ENCODE measurements around the gene MTFR1L.
"Not testable (repeated sequence)": the region's sequence is repeated elsewhere in the genome, so short reads cannot be mapped to it uniquely, and the experiment has no call there.

Gene MTFR1L

DNA sequence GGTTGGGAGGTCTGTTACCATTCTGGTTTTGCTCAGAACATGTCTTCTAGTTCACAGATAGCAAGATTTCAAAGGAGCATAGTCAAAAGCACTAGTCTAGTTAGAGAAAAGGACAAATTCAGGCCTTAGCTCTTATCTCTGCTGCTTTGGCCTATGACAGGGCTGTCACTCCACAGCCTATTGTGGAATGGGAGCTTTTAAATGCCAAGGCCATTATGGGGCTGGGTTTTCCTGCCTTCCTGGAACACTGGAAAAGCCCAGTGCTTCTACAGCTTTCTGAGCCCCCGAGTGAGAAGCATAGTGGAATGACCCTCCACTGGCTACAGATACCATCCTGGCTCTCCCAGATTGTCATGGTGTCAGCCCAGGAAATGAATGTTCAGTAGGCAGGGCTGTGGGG lies 9.3 kb downstream of the MTFR1L start:
- DNase-seq, result no peak

- DNase-seq, result no peak
Measured at GRCh38 chr1:25831569-25832196, 11.9 kb downstream of the MTFR1L start.

- DNase-seq, result no peak
Measured at GRCh38 chr1:25832336-25833037, 12.7 kb downstream of the MTFR1L start.

DNA sequence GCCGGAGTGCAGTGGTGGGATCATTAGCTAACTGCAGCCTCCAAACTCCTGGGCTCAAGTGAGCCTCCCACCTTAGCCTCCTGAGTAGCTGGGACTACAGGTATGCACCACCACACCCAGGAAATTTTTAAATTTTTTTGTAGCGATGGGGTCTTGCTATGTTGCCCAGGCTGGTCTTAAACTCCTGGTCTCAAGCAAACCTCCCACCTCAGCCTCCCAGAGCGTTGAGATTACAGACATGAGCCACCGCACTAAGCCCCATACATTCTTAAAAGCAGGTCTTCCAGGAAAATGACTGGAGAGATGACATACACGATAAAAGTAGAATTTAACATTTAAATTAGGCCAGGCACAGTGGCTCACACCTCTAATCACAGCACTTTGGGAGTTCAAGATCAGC lies 13.4 kb downstream of the MTFR1L start:
- no peak for DNase-seq

DNA sequence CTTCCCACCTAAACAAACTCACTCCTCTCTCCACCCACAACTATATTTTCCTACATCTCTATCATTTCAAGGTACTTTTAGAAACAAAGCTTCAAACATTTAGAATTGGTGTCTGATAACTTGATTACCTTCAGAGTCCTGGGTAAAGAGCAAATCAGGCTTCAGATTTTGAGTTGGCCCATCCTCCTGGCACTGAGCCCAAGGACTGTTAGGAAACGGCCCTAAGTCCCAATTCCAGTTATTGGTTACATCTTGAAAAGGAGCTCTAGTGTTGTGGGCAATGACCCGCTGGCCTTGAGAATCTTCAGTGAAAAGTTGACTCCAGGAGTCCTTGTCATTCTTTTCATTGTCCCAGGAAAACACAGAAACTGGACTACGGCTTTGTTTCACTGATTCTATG lies 15.1 kb downstream of the MTFR1L start:
- DNase-seq, result no peak

GRCh38 chr1:25836695-25837094 lies 16.9 kb downstream of the MTFR1L start:
- DNase-seq, result no peak

DNA sequence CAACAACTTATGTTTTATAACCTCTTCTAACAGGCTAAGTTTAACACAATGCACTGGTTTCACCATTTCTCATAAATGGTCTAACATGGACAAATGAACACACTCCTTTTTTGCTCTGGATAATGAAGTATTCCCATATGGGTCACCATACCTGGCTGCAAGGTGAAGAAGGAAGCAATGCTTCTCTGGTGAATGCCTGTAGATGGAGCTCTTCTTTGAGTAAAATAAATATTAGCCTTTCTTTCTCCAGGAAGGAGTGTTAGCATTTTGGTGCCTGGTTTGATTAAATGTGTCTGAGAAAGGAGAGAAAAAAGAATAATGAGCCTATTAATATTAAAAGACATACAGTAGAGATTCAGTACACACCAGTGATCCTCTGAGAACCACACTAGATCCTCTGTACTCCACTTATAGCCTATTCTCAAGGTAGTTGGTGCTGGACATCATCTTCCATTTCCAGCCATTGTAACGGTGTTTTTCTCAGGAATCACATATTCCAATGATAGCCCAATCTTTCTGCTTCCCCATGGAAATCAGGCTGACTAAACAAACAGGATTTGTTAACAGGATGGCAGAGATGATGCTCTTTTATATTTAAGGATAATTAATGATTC lies 17.6 kb downstream of the MTFR1L start:
- no peak for DNase-seq

DNA sequence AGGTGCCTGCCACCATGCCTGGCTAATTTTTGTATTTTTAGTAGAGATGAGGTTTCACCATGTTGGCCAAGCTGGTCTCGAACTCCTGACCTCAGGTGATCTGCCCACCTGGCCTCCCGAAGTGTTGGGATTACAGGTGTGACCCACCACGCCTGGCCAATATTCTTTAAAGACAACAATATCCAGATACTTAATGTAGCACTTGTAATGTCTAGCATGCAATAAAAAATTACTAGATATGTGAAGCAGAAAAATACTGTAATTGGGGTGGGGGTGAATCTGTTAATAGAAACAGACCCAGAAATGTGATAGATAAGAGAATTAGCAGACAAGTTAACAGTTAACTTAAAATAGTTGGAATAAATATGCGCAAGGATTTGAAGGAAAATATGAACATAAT lies 20.1 kb downstream of the MTFR1L start:
- not testable (repeated sequence) for DNase-seq

- no peak for DNase-seq
Measured at GRCh38 chr1:25843483-25843882, 23.7 kb downstream of the MTFR1L start.

DNA sequence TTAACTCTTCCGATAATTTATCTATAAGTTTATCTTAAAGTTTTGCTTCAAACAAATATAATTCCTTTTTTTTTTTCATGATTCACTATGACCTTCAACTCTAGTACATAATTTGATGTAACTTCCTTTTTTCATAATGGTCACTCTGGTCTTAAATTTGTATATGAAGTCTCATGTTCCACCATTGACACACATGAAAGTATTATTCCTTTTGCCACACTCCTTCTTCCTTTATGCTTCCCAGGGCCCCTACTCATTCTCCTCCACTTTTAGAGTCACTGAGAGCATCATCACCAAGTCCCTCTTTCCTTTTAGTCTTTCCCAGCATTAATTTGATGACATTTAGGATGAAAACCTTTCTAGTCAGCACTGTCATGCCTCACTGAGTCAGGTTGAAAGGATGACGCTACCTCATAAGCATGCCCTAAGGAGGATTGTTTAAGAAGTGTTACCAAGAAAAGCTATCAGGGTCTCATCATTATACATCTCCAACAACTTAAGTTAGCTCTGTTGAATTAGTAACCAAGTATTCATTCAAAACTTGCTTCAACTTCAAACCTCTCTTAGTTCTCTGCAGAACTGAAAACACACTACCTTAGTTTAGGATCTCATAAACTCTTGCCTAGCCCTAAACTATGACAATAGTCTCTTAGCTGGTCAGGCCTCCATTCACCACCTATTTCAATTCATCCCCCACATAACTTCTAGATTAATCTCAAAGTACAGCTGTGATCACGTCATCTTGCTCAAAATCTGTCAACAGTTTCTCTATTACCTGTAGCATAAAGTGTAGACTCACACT lies 25.0 kb downstream of the MTFR1L start:
- peak; percentile 75 for DNase-seq

DNA sequence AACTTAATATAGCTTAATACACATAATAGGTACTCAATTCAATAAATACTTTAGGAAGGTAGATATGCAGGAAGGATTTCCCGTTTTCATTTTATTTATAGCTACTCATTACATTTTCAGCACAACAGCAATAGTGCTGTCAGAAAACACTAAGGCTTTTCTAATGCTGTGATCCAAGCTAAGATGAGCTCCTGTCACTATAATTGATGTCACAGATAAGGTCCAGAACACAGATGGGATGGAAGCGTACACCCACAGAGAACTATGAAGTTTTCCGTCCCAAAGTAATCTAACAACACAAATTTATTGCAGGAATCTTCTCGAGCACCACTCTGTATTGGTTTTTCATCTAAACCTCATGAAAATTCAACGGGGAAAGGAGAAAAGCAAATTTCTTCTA lies 25.9 kb downstream of the MTFR1L start:
- no peak for DNase-seq

- DNase-seq, result no peak
Measured at GRCh38 chr1:25847929-25848328, 28.2 kb downstream of the MTFR1L start.

- no peak for DNase-seq
Measured at GRCh38 chr1:25848531-25848930, 28.8 kb downstream of the MTFR1L start.

- DNase-seq, result no peak
Measured at GRCh38 chr1:25854554-25854953, 34.8 kb downstream of the MTFR1L start.

GRCh38 chr1:25856856-25857255 lies 37.1 kb downstream of the MTFR1L start:
- no peak for DNase-seq

GRCh38 chr1:25858494-25858893 lies 38.7 kb downstream of the MTFR1L start:
- no peak for DNase-seq

DNA sequence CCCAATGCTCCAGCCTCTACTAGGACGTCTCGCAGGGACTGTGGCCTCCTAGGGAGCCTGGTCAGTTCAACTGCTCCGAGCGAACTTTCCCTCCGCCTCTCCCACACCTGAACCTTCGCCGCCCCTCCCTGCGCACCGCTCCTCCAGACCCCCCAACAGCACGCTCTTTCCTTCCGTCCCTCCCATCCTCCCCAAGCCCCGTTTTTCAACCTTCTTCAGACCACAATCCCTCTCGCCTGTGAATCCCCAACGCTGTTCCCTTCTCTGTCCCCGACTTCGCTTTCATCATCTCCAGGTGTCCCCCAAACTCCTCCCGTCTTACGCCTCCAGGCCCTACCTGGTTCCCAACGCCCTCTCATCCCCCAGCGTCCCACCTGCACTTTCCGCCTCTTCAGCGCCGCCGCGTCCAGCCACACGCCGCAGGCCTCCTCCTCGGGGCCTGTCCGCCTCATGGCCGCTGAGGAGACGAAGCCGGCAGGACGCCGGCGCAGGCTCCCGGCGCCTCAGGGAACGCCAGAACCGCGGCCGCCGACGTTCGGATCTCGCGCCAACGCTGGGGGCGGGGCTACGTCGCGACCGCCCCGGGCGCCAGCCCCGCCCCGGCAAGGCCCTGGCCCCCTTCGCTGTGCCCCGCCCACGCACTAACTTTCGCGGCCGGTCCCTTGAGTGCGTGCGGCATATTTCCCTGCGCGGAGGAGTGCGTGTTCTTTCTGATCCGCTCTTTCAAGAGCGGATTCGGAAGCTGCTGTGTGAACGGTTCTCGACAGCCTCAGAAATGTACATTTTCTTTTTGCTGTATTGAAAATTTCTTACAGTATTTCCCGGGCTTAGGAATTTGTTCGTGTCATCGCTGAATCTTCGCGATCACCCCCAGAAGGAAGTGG lies 39.4 kb downstream of the MTFR1L start, which contains the start of gene AUNIP:
TSS of gene AUNIP (minus strand) at position 552 of the 884 bp plus-strand sequence. CDS start at position 452, 100 bp downstream.
- peak; percentile 98 for DNase-seq

DNA sequence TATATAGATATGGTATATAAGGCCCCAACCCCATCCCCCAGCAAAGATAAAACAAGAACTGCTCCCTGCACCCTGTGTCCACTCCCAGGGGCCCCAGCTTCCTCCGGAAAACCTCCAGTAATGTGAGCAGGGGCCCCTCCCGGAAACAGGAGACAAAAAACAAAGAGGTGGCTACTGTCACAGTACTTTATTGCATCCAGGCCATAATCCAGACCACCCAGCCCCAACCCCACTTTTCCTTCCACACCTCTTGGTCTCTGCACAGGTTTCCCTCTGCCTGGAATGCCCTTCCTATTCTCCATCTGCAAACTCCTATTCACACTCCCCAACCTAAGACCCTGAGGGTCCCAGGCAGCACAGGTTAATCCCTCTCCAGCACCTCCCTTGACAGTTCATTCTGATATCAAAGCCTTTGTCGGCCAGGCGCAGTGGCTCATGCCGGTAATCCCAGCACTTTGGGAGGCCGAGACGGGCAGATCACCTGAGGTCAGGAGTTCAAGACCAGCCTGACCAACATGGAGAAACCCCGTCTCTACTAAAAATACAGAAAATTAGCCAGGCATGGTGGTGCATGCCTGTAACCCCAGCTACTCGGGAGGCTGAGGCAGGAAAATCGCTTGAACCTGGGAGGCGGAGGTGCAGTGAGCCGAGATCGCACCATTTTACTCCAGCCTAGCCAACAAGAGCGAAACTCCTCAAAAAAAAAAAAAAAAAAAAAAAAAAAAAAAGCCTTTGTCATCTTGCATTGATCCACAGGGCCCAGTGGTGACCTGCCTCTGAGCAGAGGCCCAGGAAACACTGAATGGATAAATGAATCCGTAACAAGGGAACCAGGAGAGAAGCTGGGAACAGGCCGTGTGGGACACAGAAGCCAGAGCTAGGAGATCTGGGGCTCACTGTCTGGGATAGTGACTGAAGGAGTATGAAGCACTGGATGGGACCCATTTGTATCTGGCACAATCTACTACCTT lies 41.8 kb downstream of the MTFR1L start:
- no peak for DNase-seq

DNA sequence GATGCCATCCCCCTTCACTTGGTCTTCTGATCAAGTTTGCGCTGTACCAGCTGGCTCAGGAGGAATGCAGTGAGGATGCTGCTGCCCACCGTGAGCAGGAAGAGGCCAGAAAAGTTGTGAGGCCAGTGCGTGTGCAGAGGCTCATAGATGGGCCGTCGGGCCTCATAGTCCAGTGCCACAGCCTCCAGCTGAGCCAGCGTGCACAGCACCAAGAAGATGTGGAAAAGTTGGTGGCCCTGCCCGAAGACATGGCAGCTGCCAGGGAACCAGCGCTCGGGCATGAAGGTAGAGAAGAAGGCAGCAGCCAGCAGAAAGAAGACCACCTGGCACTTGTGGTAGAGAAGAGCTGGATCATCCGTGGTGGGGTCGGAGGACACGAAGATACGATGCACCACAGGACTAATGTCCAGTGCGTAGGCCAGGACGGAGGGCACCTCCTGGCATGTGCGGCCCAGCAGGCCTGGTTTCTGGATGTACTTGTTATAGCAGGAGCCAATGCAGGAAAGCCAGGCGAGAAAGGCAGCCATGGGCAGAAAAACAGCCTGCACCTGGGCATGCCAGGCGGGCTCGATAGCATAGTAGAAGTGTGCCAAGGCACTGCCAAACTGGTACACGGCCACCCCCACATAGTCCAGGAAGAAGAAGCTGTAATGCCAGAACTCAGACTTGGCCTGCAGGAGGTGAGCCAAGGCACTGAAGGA lies 43.2 kb downstream of the MTFR1L start:
- no peak for DNase-seq

DNA sequence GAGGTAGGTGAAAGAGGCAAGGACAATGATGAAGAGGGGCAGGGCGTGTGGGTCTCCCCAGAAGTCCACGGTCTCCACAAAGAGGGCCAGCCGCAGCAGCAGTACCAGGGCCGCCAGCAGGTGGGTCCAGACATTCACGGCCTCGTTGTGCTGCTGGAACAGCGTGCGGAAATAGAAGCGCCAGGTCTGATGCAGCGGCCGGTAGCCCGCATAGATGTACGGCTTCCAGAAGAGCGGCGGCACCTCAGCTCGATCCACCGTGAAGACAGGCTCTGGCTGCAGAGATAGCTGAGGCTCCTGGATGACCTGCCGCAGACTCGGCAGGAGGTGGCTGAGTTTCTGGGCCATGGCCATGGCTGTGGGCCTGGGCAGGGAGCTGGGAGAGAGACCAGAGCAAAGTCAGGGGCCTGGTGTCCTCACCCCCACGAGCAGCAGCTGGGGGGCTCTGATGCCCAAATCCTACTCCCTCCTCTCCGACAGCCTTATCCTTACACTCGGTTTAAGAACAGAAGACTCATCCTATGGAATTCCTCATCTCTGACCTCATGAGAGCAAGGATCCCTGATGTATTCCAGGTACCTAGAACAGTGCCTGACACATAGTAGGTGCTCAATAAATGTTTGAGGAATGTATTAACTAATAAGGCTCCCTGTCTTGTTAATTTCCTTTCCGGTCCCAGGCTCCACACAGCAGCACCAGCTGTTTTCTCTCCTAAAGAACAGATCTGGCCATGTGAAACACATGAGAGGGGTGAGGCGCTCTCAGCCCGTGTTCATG lies 43.9 kb downstream of the MTFR1L start:
- DNase-seq, result no peak
